ENCODE measurements around the gene OTOA.

Gene OTOA

GRCh38 chr16:21645261-21645721 lies 18.5 kb upstream of the OTOA start:
- H3K9me3 ChIP-seq (ENCODE audit: low read length), result no peaks in the 10 kb centered on the region
- H3K27me3 ChIP-seq (ENCODE audit: insufficient read depth, low read length), result no peaks in the 10 kb centered on the region
- peak overlapping the region; percentile 83 for H3K4me2 ChIP-seq (ENCODE audit: low read length)
- peak overlapping the region; percentile 99 for H3K27ac ChIP-seq (ENCODE audit: low read depth, low read length, poor library complexity, severe bottlenecking)
- H3K36me3 ChIP-seq (ENCODE audit: insufficient read depth, low read length), result no peaks in the 10 kb centered on the region
- H3K79me2 ChIP-seq (ENCODE audit: insufficient read depth, low read length), result peaks cover 14% of the 10 kb centered on the region
- TF ChIP-seq EZH2 (IDR thresholded peaks at IDR 0.05; ENCODE audit: borderline replicate concordance, low read length), result no peak
- TF ChIP-seq CTCF (IDR thresholded peaks at IDR 0.05; ENCODE audit: low read length), result no peak
- H3K9me2 ChIP-seq (ENCODE audit: low read depth, low read length), result no peaks in the 10 kb centered on the region
- no peaks in the 10 kb centered on the region for H4K20me1 ChIP-seq (ENCODE audit: insufficient read depth, low read length)
- H3K9ac ChIP-seq (ENCODE audit: low read length), result peak overlapping the region; percentile 70
- H3K4me1 ChIP-seq (ENCODE audit: insufficient read depth, low read length, severe bottlenecking), result peaks cover 91% of the 10 kb centered on the region
- peak overlapping the region; percentile 55 for H3K4me3 ChIP-seq (ENCODE audit: low read depth, low read length, poor library complexity, severe bottlenecking)
- peaks cover 15% of the 10 kb centered on the region for H3F3A ChIP-seq (ENCODE audit: insufficient read depth, low read length)
- H2AFZ ChIP-seq (ENCODE audit: low read length), result no peak overlapping the region

GRCh38 chr16:21646091-21646490 lies 17.7 kb upstream of the OTOA start:
- H3K79me2 ChIP-seq (ENCODE audit: insufficient read depth, low read length), result peaks cover 14% of the 10 kb centered on the region
- H3K36me3 ChIP-seq (ENCODE audit: insufficient read depth, low read length), result no peaks in the 10 kb centered on the region
- no peak for TF ChIP-seq EZH2 (IDR thresholded peaks at IDR 0.05; ENCODE audit: borderline replicate concordance, low read length)
- TF ChIP-seq CTCF (IDR thresholded peaks at IDR 0.05; ENCODE audit: low read length), result no peak
- H3K4me1 ChIP-seq (ENCODE audit: insufficient read depth, low read length, severe bottlenecking), result peaks cover 86% of the 10 kb centered on the region
- H3K4me3 ChIP-seq (ENCODE audit: low read depth, low read length, poor library complexity, severe bottlenecking), result peak overlapping the region; percentile 55
- H4K20me1 ChIP-seq (ENCODE audit: insufficient read depth, low read length), result no peaks in the 10 kb centered on the region
- peak overlapping the region; percentile 99 for H3K27ac ChIP-seq (ENCODE audit: low read depth, low read length, poor library complexity, severe bottlenecking)
- no peaks in the 10 kb centered on the region for H3K9me3 ChIP-seq (ENCODE audit: low read length)
- H3K9ac ChIP-seq (ENCODE audit: low read length), result peak overlapping the region; percentile 70
- peak overlapping the region; percentile 83 for H3K4me2 ChIP-seq (ENCODE audit: low read length)
- no peaks in the 10 kb centered on the region for H3K9me2 ChIP-seq (ENCODE audit: low read depth, low read length)
- H3K27me3 ChIP-seq (ENCODE audit: insufficient read depth, low read length), result no peaks in the 10 kb centered on the region
- H3F3A ChIP-seq (ENCODE audit: insufficient read depth, low read length), result peaks cover 15% of the 10 kb centered on the region
- no peak overlapping the region for H2AFZ ChIP-seq (ENCODE audit: low read length)

GRCh38 chr16:21646721-21647561 lies 16.8 kb upstream of the OTOA start:
- Histone ChIP-seq H2AFZ (ENCODE audit: low read length) (no peak overlapping the region), H4K20me1 (ENCODE audit: insufficient read depth, low read length) (no peaks in the 10 kb centered on the region), H3K4me2 (ENCODE audit: low read length) (peak overlapping the region; percentile 83), H3K9me3 (ENCODE audit: low read length) (no peaks in the 10 kb centered on the region), H3K9ac (ENCODE audit: low read length) (peak overlapping the region; percentile 70; the same call in 1 of the 2 replicates), H3F3A (ENCODE audit: insufficient read depth, low read length) (peaks cover 15% of the 10 kb centered on the region), H3K79me2 (ENCODE audit: insufficient read depth, low read length) (peaks cover 12% of the 10 kb centered on the region), H3K4me3 (ENCODE audit: low read depth, low read length, poor library complexity, severe bottlenecking) (peak overlapping the region; percentile 55), H3K27ac (ENCODE audit: low read depth, low read length, poor library complexity, severe bottlenecking) (peak overlapping the region; percentile 99), H3K36me3 (ENCODE audit: insufficient read depth, low read length) (no peaks in the 10 kb centered on the region), H3K9me2 (ENCODE audit: low read depth, low read length) (no peaks in the 10 kb centered on the region), H3K27me3 (ENCODE audit: insufficient read depth, low read length) (no peaks in the 10 kb centered on the region), H3K4me1 (ENCODE audit: insufficient read depth, low read length, severe bottlenecking) (peaks cover 78% of the 10 kb centered on the region)
- no peak for TF ChIP-seq CTCF (IDR thresholded peaks at IDR 0.05; ENCODE audit: low read length)
- TF ChIP-seq EZH2 (IDR thresholded peaks at IDR 0.05; ENCODE audit: borderline replicate concordance, low read length), result no peak

Data from OCI-LY1 (cell line).